Activated CD4-positive, CD25-positive, alpha-beta regulatory T cell treated with anti-CD3 and anti-CD28 coated beads, Interleukin-2, amount 50 U/mL, for 16 hours (primary cell): ENCODE data around the gene TMEM151B.
A peak's percentile ranks its signal among the peaks of the same experiment; 100 is the strongest.

Experiments used
- DNase-seq: peaks from one replicate; pipeline ENCODE4 v3.0.0-alpha.2; 2020; ENCODE audit warnings: low read depth, low spot score

Gene TMEM151B

DNA sequence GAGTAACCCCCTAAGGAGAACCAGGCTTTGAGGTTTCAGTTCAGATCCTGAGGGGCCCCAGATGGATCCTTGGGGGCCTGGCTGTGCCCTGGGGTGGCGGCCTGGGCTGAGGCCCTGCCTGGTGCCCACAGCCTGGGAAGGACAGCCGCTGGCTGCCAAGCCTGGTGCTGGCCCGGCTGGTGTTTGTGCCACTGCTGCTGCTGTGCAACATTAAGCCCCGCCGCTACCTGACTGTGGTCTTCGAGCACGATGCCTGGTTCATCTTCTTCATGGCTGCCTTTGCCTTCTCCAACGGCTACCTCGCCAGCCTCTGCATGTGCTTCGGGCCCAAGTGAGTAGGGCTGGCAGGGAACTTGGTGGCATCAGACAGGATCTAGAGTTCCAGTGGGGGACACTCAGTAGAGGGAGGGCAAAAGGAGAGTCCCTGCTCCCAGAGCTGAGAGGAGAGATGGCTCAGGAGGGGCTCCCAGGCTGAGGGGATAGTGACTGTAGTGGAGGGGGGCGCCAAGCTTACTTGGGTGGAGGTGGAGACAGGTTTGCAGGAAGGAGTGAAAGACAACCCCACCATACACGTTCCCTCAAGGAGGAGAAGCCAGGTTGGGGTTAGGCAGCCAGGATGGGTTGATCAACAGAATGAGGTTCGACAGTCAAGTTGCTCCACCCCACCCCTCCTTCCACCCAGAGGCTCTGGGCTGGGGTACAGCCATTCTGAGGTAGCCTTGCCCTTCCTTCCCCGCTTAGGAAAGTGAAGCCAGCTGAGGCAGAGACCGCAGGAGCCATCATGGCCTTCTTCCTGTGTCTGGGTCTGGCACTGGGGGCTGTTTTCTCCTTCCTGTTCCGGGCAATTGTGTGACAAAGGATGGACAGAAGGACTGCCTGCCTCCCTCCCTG, 37.3 kb upstream of the TMEM151B start:
- no peak for DNase-seq

DNA sequence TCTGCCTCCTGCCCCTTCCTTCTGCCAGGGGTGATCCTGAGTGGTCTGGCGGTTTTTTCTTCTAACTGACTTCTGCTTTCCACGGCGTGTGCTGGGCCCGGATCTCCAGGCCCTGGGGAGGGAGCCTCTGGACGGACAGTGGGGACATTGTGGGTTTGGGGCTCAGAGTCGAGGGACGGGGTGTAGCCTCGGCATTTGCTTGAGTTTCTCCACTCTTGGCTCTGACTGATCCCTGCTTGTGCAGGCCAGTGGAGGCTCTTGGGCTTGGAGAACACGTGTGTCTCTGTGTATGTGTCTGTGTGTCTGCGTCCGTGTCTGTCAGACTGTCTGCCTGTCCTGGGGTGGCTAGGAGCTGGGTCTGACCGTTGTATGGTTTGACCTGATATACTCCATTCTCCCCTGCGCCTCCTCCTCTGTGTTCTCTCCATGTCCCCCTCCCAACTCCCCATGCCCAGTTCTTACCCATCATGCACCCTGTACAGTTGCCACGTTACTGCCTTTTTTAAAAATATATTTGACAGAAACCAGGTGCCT, 36.6 kb upstream of the TMEM151B start:
- no peak for DNase-seq

DNA sequence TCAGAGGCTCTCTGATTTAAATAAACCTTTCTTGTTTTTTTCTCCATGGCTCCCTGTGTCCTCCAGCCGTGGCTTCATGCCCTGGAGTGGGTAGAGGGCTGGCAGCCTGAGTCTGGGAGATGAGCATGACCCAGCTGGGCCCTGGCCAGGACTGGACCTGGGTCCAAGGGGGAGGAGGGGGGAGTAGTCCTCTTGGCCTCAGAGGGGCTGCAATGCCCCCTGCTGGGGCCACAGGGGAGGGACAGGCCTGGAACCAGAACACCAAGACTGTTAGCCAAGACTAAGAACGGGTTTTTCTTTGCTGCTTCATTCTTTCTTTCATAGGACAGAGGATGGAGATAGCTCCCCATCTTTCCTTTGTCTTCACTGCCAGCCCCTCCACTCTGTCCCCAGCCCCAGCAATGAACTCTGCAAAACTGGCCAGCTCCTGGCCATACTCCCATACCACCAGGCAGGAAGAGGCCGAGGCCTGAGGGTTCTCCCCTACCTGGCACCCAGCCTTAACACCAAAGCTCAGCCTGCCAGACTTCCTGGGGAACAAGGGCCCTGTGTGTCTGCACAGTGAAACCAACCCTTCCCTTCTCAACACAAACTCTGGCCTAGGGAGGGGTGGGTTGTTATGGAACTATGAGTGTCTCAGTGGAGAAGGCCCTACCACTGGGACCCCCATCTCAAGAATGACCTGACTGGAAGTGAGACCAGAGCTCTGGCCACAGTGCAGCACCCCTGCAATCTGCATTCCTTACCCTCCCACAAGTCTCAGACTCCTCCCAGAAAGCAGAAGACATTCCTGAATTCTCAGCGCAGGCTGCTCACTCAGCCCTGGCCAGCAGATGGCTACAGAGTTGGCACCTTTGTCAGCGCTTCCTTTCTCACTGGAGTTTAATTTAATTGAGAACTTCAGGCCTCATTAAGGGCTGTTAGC, 35.9 kb upstream of the TMEM151B start:
- DNase-seq = no peak

DNA sequence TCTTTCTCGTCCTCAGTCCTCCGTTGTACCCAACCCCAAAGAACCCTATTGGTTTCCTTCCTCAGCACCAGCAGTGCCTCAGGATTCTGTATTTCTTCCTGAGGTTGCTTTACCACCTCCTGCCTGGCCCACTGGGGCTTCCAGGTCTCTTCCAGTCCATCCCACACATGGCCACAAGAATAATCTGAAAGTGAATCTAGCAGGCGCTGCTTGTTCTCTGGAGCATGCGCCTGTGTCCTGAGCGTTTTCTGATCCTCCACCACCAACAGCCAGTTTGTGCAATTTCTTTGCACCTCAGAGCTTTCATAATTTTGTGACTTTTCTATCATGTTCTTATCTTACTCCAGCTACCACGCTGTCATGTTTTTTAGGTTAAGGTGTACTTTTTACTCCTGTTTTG, 35.0 kb upstream of the TMEM151B start:
- DNase-seq = no peak

DNA sequence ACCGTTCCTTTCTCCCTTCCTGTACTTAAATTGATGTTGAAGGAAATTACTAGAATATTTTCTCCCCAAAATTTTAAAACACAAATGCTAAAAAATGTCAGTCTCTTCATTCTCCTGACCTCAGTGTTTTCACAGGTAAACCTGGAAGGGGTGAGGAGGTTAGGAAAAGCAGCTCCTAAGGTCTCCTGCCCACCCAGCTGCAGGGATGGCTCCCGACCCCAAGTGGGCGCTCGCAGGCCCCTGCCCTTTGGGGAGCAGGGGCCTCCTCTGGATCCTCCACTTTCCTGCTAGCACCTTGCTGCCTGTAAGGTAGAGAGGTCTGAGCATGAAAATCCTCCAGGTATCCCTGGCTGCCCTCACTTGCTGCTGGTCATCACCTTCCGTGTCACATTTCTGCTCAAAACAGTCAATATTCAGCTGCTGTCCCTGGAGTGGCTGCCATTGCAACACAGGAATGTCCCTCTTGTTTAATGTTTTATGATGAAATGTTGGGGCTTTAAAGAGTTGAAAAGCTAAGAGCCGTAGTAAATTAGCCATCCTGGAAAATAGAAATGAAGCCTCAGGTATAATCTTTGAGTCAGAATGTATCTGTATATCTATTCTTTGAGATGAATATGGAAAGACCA, 34.2 kb upstream of the TMEM151B start:
- no peak for DNase-seq

DNA sequence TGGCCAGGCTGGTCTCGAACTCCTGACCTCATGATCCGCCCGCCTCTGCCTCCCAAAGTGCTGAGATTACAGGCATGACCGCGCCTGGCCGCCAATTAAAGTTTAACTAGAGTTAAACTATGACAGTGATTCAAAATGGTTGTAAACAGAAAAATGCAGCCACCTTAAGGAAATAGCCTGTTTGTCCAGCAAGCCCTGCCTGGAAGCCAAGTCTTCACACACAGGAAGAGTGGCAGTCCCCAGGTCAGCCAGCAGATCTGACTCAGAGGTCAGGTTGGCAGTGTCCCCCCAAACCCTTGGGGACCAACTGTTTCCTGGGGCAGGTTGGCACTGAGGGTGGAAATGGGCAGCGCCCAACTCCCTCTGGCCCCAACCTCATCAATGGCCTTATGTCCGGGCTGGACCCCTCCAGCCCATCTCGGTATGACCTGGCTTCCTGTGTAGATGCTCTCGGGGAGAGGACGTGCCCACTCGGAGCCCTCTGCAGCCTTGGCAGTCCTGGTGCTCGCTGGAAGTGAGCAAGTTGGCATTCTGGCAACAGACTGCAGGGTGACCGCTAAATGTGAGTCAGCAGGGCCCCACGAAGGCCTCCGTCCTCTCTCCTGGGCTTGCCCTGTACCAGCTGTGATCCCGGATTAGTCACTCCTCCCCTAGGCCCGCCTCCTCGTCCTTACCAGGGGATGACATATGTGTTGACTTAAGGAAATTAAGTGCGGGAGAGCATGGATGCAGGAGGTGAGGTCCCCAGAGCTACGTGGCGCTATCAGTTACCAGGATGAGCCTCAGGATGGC, 33.0 kb upstream of the TMEM151B start:
- no peak for DNase-seq

DNA sequence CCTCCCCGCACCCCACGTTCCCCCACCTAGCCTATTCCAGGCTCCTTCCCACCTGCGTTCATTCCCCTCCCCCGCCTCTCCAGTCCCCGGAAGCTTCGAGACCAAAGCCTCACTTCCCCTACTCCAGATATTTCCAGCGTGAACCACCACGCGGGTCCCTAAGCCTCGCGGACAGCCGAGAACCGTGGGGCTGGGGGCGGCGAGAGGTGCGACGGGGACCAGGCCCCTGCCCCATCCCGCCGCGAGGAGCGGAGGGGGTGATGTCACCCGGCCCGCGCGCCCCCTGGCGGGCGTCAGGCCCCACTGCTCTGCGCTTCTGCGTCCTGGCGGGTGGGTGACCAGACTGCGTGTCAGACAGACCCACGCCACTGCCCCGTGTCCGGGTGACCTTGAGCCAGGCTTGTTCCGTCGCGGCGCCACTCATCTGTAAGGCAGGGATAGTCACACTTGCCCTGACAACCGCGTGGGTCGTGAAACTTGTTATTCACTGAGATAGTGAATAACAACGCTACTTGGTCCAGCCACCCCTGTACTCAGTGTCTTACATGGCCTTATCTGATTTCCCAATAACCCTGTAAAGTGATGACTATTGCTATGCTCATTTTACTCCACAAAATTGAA, 32.3 kb upstream of the TMEM151B start:
- peak; percentile 67 for DNase-seq

DNA sequence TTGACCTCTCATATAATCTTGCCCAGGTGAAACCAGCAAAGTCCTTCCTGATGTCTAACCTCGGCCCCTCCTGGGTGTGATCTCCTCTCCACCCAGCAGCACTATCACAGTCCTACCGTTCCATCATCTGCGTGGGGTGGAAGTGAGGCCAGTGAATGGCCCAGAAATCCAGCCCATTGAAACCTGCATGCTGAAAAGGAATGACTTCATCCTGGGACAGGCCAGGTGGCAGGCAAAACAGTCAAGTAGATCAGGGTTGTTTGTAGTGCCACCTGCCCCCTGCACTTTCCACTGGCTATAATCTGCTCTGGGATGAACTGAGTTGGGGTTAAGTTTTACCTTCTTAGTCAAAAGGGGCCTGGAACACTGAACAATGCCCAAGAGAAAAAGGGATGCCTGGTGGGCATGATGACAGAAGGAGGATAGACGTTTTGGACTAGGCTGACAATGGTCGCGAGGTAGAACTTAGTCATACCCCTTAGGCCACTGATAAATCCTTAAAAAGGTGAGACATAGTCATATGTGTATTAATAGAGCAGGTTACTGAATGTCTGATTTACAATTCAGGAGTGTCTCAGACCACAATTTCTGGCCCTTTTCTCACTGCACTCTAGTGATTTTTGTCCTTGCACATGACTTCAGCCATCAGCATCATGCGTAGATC, 31.4 kb upstream of the TMEM151B start:
- no peak for DNase-seq

DNA sequence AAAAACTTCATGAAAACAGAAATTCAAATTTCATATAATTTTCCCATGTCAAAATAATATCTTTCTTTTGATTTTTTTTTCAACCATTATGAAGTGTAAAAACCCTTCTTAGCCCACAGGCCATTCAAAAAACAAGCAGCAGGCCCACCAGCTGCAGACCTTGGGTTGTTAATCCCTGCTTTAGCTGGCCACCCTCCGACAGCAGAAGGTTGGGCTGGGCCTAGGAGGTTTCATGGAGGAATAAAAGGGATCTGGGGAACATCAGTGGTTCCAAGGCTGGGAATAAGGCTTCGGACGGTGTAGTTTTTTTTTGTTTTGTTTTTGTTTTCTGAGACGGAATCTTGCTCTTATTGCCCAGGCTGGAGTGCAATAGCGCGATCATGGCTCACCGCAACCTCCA, 26.9 kb upstream of the TMEM151B start:
- no peak for DNase-seq

DNA sequence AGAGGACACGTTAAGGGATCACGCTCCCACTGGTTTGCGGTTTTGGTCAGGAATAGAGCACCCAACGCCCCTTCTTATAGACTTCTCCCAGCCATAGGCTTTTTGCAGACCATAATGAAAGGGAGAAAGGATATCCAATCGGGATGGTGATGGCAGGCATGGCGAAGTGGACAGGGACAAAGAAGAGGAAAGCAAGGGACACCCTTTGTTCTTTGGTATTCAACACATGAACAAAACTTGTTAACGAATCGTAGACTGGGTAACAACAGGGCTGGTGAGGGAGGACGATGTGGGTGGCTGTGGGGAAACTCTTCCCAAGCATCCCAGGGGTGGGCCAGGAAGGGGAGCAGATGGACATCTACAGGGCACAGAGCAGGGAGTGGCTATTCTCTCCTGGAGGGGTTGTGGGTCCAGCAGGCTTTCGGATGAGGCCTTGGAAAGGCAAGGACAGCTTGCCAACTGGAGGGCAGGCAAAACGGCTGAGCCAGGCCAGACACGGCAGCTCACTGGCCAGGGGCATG, 24.8 kb upstream of the TMEM151B start:
- no peak for DNase-seq

DNA sequence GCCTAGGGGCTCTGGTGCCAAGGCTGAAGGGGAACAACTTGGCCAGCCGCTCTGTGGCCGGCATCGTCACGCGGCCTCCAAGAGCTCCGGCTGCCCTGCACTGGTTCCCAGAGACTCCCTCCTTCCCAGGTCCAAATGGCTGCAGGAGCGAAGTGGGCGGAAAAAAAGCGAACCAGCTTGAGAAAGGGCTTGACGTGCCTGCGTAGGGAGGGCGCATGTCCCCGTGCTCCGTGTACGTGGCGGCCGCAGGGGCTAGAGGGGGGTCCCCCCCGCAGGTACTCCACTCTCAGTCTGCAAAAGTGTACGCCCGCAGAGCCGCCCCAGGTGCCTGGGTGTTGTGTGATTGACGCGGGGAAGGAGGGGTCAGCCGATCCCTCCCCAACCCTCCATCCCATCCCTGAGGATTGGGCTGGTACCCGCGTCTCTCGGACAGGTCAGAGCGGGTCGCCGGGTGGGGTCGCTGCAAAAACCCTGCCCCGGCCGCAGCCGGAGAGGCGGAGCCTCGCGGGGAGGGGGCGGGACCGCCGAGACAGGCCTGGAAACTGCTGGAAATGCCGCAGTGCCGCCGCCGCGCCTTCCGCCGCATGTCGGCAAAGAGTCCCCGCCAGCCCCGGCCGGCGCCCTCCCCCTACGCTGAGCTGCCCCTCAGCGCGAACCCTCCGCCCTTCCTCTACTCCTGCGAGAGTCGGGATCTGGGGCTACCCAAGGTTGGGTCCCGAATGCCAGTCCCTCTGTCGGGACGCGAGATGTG, 24.2 kb upstream of the TMEM151B start:
- peak; percentile 62 for DNase-seq

DNA sequence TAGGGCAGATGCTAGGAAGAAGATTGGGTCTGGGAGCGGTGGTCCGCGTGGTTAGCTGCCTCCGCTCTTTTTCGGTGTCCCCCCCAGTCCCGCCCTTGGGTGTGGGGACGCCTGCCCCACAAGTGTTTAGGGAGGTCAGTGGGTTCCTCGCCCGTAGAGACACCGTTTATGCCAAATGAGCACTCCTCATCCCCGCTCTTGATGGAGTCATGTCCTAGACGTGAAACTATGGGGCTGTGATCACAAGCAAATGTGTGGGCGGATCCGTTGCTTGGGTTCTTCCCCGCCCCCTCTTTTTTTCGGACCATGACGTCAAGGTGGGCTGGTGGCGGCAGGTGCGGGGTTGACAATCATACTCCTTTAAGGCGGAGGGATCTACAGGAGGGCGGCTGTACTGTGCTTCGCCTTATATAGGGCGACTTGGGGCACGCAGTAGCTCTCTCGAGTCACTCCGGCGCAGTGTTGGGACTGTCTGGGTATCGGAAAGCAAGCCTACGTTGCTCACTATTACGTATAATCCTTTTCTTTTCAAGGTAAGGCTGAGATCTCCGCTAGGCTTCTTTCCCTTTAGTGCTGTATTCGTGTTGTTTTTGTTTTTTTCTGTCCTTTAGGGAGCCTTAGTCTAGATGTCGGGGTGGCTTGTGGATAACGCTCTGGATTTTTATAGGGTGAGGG, 23.4 kb upstream of the TMEM151B start, which contains the start of gene HSP90AB1:
Gene HSP90AB1, plus strand, starts transcription at position 439 of the 675 bp plus-strand sequence. CDS start 1,529 bp downstream, outside the sequence.
- peak; percentile 96 for DNase-seq

DNA sequence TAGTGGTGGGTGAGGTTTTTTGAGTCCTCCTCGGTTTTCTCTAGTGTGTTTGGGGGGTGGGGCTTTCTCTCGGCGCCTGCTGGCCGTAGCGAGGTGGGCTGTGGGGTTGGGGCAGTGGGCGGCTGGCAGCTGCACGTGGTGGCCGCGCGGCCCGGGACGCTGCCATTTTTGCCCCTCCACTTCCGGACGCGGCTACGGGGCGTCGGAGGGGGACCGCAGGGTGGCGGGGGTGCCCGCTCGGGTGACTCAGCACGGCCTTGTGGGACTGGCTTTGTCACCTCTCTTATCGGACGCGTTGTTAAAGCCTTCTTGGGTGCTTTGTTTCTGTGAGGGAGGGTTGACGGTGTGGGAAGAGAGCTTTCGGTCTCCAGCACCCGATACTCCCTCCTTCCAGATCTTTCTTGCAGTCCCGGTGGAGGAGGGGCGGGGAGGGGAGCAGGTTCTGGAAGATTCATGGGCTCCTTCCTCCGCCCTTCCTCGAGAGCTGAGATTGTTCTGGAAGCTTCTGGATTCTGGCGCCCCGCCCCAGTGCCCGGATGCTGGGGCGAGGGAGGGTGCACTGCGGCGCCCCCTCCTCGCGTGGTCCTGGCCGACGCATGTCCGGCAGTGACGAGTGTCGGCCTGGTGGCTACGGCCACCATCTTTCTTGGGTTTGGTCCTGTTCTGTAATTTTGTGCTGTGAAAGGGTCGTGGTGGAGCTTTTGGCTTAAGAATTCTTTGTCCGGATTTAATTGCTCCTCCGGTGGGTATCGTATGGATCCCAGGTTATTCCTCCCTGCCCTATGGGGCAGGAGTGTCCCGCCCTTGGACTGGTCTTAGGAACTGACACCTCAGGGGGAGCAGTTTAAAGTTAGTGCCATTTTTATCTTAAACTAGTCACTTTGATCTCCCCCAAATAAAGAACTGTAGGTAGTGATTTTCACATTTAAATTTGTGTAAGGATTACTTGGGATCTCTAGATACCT, 22.6 kb upstream of the TMEM151B start:
- peak; percentile 77 for DNase-seq

DNA sequence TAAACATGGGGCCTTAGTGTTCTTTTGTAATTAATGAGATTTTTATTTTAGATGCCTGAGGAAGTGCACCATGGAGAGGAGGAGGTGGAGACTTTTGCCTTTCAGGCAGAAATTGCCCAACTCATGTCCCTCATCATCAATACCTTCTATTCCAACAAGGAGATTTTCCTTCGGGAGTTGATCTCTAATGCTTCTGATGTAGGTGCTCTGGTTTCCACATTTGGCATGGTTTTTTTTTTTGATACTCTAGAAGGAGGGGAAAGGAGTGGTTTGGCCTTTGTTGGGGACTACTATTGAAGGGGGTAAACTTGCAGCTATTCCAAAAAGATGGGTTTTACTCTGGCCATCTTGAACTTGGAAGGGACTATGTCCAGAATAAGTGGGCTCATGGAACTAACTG, 21.7 kb upstream of the TMEM151B start:
- DNase-seq = no peak

DNA sequence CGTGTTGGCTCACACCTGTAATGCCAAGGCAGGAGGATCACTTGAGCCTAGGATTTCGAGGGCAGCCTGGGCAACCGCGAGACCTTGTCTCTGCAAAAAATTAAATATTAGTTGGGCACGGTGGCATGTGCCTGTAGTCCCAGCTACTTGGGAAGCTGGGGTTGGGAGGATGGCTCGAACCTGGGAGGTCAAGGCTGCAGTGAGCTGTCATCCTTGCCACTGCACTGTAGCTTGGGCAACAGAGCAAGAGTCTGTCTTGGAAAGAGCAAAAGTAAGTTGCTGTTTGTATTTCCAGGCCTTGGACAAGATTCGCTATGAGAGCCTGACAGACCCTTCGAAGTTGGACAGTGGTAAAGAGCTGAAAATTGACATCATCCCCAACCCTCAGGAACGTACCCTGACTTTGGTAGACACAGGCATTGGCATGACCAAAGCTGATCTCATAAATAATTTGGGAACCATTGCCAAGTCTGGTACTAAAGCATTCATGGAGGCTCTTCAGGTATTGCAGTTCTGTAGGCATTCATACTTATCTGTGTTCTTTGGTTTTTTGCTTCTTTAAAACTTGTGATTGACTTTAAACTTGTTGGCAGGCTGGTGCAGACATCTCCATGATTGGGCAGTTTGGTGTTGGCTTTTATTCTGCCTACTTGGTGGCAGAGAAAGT, 21.0 kb upstream of the TMEM151B start:
- no peak for DNase-seq

DNA sequence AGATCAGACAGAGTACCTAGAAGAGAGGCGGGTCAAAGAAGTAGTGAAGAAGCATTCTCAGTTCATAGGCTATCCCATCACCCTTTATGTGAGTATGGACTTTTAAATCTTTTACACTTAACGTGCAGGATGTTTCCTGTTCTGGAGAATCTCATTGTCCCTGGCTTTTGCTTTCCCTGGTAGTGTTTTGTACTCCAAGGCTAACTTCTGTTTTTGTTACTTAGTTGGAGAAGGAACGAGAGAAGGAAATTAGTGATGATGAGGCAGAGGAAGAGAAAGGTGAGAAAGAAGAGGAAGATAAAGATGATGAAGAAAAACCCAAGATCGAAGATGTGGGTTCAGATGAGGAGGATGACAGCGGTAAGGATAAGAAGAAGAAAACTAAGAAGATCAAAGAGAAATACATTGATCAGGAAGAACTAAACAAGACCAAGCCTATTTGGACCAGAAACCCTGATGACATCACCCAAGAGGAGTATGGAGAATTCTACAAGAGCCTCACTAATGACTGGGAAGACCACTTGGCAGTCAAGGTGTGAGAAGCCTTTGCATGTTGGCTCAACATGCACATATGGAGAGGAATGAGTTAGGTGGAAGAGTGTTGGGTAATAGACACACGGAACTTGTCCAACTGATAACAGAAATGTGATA, 20.1 kb upstream of the TMEM151B start:
- DNase-seq = no peak
